Activated CD4-positive, alpha-beta T cell treated with anti-CD3 and anti-CD28 coated beads for 36 hours (primary cell): ENCODE results near the gene PRKCZ. TPM values are rescaled to one million over a fixed set of nuclear protein-coding genes. Genes with fewer than 3 reads are reported as not detected.

Experiments
- ATAC-seq: fragments of 200-7000 bp; cut with Tn5 transposase; one replicate; pipeline ENCODE4 v1.10.0; 2021; ENCODE audit warnings: mild to moderate bottlenecking, moderate library complexity
- CTCF ChIA-PET: fragments of 350-600 bp; sonication (Branson Sonifier 250); formaldehyde crosslinking; loops from one replicate; lab custom pipeline; 2021; ENCODE audit warnings: antibody characterized with exemption; lab: Charles Lee
- POLR2A ChIA-PET: fragments of 350-600 bp; sonication (Branson Sonifier 250); formaldehyde crosslinking; loops from one replicate; lab custom pipeline; 2021; ENCODE audit warnings: antibody characterized with exemption, inconsistent platforms; lab: Charles Lee
- DNase-seq: peaks from one replicate; pipeline ENCODE4 v3.0.0-alpha.2; 2020
- H3K27ac Mint-ChIP-seq: one replicate; pipeline ENCODE4 v1.8.0; 2021; ENCODE audit warnings: mixed read lengths
- H3K27me3 Mint-ChIP-seq: one replicate; pipeline ENCODE4 v1.8.0; 2021; ENCODE audit warnings: mixed read lengths
- H3K36me3 Mint-ChIP-seq: one replicate; pipeline ENCODE4 v1.8.0; 2021; ENCODE audit warnings: low read depth, mixed read lengths
- H3K4me1 Mint-ChIP-seq: one replicate; pipeline ENCODE4 v1.8.0; 2021; ENCODE audit warnings: mixed read lengths
- H3K4me3 Mint-ChIP-seq: one replicate; pipeline ENCODE4 v1.8.0; 2021; ENCODE audit warnings: mild to moderate bottlenecking, moderate library complexity, mixed read lengths
- H3K9me3 Mint-ChIP-seq: one replicate; pipeline ENCODE4 v1.8.0; 2021; ENCODE audit warnings: low read depth, mixed read lengths
- intact Hi-C, 2 experiments: fragments of 100-400 bp; cut with DNase I in 1 of 2; cut with micrococcal nuclease in 1 of 2; formaldehyde crosslinking; loops; one replicate each; pipeline versions ENCODE4 v1.14.2 to v1.15.1; 2022 to 2024; cut with DNase I, micrococcal nuclease
- total RNA-seq, 2 experiments: library from RNA; stranded (reverse); gene quantifications; one replicate each; pipeline ENCODE4 v1.2.3, GENCODE V29; 2021

The PRKCZ gene
- total RNA-seq, 2 experiments from 2014 or later: 9.8 to 10.9 TPM

- Mint-ChIP-seq H3K9me3 (no peaks in the 10 kb centered on the region), H3K27ac (no peak overlapping the region), H3K4me1 (peaks cover 3% of the 10 kb centered on the region), H3K36me3 (no peaks in the 10 kb centered on the region), H3K4me3 (no peak overlapping the region), H3K27me3 (no peaks in the 10 kb centered on the region)
- ATAC-seq (no peak), DNase-seq (no peak)
- intact Hi-C loops: no loop called here
- ChIA-PET CTCF (interaction anchor here (0.7 to 1.5 kb wide), 2 partner anchors 11 to 15 kb away, joined by 3 to 5 read pairs; no protein-coding TSS in a partner anchor), POLR2A (no interaction called here)
These were observed 5.8 kb downstream of the PRKCZ start for GRCh38 chr1:2055911-2056575.

DNA sequence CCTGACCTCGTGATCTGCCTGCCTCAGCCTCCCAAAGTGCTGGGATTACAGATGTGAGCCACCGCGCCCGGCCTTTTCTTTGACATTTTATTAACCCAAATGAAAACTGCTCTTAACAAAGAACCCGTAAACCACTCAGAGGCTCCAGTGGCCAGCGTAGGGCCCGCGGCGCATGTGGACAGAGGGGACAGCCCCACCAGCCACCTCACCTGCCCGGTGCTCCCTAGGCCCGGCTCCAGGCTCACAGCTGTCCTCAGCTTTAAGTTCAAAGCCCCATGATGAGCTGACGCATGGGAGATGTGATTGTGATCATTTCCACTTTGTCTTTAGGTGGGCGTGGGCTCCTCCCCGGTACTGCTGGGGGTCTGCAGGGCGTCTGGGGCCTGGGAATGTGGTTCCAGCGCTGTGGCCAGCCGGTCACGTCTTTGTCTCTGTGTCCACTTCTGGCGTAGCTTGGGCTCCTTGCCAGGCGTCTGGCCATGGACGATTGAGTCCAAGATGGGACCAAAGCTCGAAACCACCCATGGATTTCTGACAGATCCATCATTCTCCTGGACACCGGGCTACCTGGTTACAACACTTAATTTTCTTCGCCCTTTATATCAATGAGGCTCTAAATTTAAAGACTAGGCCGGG is 6.9 kb downstream of the PRKCZ start:
- Mint-ChIP-seq H3K4me3 (no peak overlapping the region), H3K4me1 (peaks cover 2% of the 10 kb centered on the region), H3K9me3 (no peaks in the 10 kb centered on the region), H3K27ac (no peak overlapping the region), H3K27me3 (no peaks in the 10 kb centered on the region), H3K36me3 (peaks cover under 1% of the 10 kb centered on the region)
- CTCF ChIA-PET: interaction anchor here (0.7 to 1.5 kb wide), 2 partner anchors 12 to 23 kb away, joined by 4 to 5 read pairs; no protein-coding TSS in a partner anchor
- no peak for DNase-seq
- intact Hi-C loops: no loop called here
- ATAC-seq: no peak
- POLR2A ChIA-PET: no interaction called here

GRCh38 chr1:2059290-2059953 is 9.2 kb downstream of the PRKCZ start:
- H3K27me3 Mint-ChIP-seq: no peaks in the 10 kb centered on the region
- intact Hi-C loops: no loop called here
- no peaks in the 10 kb centered on the region for H3K4me1 Mint-ChIP-seq
- POLR2A ChIA-PET: no interaction called here
- peaks cover 11% of the 10 kb centered on the region for H3K36me3 Mint-ChIP-seq
- no peak overlapping the region for H3K27ac Mint-ChIP-seq
- H3K9me3 Mint-ChIP-seq: no peaks in the 10 kb centered on the region
- CTCF ChIA-PET: no interaction called here
- ATAC-seq (no peak), DNase-seq (no peak)
- no peak overlapping the region for H3K4me3 Mint-ChIP-seq

DNA sequence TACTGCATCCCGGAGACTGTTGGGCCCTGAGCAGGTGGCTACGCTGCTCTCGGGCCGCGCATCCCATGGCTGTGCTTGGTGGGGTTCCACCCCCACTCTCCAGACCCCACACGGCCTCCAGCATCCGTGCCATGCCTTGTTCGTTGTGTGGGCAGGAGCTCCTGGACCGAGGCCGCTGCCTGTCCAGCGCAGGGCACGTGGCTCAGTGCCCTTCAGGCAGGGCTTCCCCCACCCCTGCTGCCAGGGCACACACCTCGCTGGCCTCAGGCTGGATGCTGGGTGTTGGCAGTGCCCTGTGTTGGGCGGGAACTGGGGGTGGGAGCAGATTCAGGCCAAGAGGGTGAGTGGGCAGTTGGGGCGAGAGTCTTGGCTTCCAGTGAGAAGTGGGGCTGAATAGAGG is 9.9 kb downstream of the PRKCZ start:
- Mint-ChIP-seq H3K9me3 (no peaks in the 10 kb centered on the region), H3K27ac (no peak overlapping the region), H3K4me1 (no peaks in the 10 kb centered on the region), H3K36me3 (peaks cover 16% of the 10 kb centered on the region), H3K27me3 (no peaks in the 10 kb centered on the region), H3K4me3 (no peak overlapping the region)
- ATAC-seq: no peak
- ChIA-PET POLR2A (no interaction called here), CTCF (no interaction called here)
- no peak for DNase-seq
- intact Hi-C loops: no loop called here

DNA sequence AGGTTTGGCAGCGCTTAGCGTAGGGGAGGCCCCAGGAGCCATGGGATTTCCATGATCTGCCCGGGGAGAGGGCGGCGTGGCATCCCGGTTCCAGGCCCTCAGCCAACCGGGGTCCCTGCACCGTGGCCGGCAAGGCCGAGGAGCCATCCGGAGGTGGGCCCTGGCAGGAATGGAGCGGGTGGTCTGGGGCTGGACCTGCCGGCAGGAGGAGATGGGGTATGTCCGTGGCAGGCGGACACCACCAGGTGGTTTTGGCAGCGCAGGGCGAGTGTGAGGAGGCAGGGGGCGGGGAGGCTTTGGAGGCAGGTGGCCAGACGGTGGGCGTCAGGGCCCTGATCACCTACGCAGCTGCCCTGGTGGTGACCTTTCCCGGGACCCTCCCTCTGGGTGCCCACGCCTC is 10.3 kb downstream of the PRKCZ start:
- intact Hi-C loops: no loop called here
- Mint-ChIP-seq H3K36me3 (peaks cover 18% of the 10 kb centered on the region), H3K4me3 (no peak overlapping the region), H3K4me1 (no peaks in the 10 kb centered on the region), H3K9me3 (no peaks in the 10 kb centered on the region), H3K27me3 (no peaks in the 10 kb centered on the region), H3K27ac (no peak overlapping the region)
- POLR2A ChIA-PET: no interaction called here
- CTCF ChIA-PET: no interaction called here
- DNase-seq: no peak
- no peak for ATAC-seq

DNA sequence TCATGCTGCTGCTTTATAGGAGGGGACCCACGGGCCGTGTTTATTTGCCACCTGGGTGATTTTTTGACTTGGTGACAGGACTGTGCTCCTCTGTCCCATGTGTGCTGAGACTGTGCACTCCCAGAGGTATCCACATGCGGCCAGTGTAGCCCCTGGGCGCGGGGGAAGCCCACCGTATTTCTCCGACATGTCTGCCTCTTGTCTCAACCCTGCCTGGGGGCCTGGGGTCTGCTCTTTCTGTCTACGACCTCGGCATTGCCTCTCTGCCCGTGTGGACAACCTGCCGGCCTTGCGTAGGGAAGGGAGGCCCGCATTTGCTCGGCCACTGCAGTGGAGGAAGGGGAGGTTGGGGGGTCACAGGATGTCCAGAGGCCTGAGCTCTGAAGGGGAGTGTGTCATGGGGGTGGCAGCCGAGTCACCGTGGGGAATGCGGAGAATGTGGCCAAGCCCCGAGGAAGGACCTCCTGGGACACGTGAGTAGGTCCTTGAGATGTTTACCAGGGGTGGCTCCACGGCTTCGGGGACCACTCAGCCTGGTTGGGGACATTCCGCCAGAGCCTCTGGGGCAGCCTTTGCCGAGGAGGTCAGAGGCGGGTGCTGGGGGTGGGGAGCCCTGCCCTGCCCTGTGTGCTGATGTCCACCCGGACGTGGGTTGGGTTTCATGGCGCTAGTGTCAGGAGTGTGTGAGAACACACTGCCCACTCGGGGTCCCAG is 11.0 kb downstream of the PRKCZ start:
- intact Hi-C loops: no loop called here
- CTCF ChIA-PET: no interaction called here
- H3K4me1 Mint-ChIP-seq: no peaks in the 10 kb centered on the region
- no peaks in the 10 kb centered on the region for H3K27me3 Mint-ChIP-seq
- H3K36me3 Mint-ChIP-seq: peaks cover 24% of the 10 kb centered on the region
- H3K9me3 Mint-ChIP-seq: no peaks in the 10 kb centered on the region
- DNase-seq (no peak), ATAC-seq (no peak)
- no peak overlapping the region for H3K27ac Mint-ChIP-seq
- H3K4me3 Mint-ChIP-seq: no peak overlapping the region
- POLR2A ChIA-PET: no interaction called here

DNA sequence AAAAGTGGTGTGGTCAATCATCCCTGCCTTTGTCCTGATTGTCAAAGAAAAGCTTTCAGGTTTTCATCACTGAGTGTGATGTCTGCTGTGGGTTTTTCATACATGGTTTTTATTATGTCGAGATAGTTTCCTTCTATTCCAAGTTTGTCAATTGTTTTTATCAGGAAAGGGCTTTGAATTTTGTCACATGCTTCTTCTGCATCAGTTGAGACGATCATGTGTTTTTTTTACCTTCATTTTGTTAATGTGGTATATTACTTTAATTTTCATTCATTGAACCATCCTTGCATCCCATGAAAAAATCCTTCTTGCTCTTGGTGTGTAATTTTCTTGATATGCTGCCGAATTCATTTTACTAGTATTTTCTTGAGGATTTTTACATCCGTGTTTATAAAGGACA is 15.5 kb downstream of the PRKCZ start:
- no peak for ATAC-seq
- H3K27ac Mint-ChIP-seq: no peak overlapping the region
- H3K9me3 Mint-ChIP-seq: no peaks in the 10 kb centered on the region
- H3K4me1 Mint-ChIP-seq: no peaks in the 10 kb centered on the region
- ChIA-PET CTCF (interaction anchor here (1.1 kb wide), 1 partner anchor 21 kb away, joined by 3 read pairs; no protein-coding TSS in a partner anchor), POLR2A (no interaction called here)
- intact Hi-C loops: no loop called here
- DNase-seq: no peak
- H3K36me3 Mint-ChIP-seq: peaks cover 27% of the 10 kb centered on the region
- no peaks in the 10 kb centered on the region for H3K27me3 Mint-ChIP-seq
- H3K4me3 Mint-ChIP-seq: no peak overlapping the region

- intact Hi-C loops: no loop called here
- ChIA-PET POLR2A (no interaction called here), CTCF (interaction anchor here (0.6 to 1.4 kb wide), 2 partner anchors 9 to 120 kb away, joined by 4 read pairs; no protein-coding TSS in a partner anchor)
- no peak for DNase-seq
- no peak overlapping the region for H3K4me3 Mint-ChIP-seq
- no peaks in the 10 kb centered on the region for H3K27me3 Mint-ChIP-seq
- no peak overlapping the region for H3K27ac Mint-ChIP-seq
- no peaks in the 10 kb centered on the region for H3K9me3 Mint-ChIP-seq
- H3K36me3 Mint-ChIP-seq: peaks cover 24% of the 10 kb centered on the region
- no peak for ATAC-seq
- peaks cover 7% of the 10 kb centered on the region for H3K4me1 Mint-ChIP-seq
These were observed 17.2 kb downstream of the PRKCZ start for GRCh38 chr1:2067393-2067792.

DNA sequence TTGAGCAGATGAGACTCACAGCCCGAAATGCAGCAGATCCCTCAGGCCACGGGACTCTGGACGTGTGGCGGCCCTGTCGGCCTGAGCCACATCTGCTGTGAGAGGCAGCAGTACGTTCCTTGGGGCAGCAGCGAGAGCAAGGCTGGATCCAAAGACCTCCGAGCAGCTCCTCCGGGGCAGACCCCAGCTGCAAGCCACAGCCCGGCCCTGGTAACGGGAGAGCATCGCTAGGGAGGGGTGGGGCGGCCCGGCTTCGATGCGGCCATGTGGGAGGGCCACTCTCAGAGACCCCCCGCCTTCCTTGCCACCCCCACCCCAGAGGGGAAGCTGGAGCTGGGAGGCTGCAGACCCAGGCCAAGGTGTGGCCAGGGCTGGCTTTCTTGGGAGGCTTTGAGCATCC is 17.8 kb downstream of the PRKCZ start:
- Mint-ChIP-seq H3K36me3 (peaks cover 24% of the 10 kb centered on the region), H3K27me3 (no peaks in the 10 kb centered on the region), H3K4me3 (no peak overlapping the region), H3K27ac (no peak overlapping the region), H3K4me1 (peaks cover 10% of the 10 kb centered on the region), H3K9me3 (no peaks in the 10 kb centered on the region)
- no peak for DNase-seq
- intact Hi-C loops: no loop called here
- no peak for ATAC-seq
- ChIA-PET CTCF (interaction anchor here (1.4 kb wide), 1 partner anchor 10 kb away, joined by 4 read pairs; no protein-coding TSS in a partner anchor), POLR2A (no interaction called here)

- intact Hi-C loops: no loop called here
- ChIA-PET CTCF (no interaction called here), POLR2A (no interaction called here)
These were observed 18.7 kb downstream of the PRKCZ start for GRCh38 chr1:2068951-2069350.

GRCh38 chr1:2070016-2070415 is 19.8 kb downstream of the PRKCZ start:
- Mint-ChIP-seq H3K36me3 (peaks cover 13% of the 10 kb centered on the region), H3K27me3 (no peaks in the 10 kb centered on the region), H3K4me3 (no peak overlapping the region), H3K27ac (no peak overlapping the region), H3K4me1 (peaks cover 10% of the 10 kb centered on the region), H3K9me3 (no peaks in the 10 kb centered on the region)
- ChIA-PET POLR2A (no interaction called here), CTCF (no interaction called here)
- no peak for ATAC-seq
- DNase-seq: no peak
- intact Hi-C loops: no loop called here

More at GRCh38 chr1:2068951-2069350, 18.7 kb downstream of the PRKCZ start:
- DNase-seq (no peak), ATAC-seq (no peak)
- H3K27ac Mint-ChIP-seq: no peak overlapping the region
- no peak overlapping the region for H3K4me3 Mint-ChIP-seq
- no peaks in the 10 kb centered on the region for H3K9me3 Mint-ChIP-seq
- peaks cover 21% of the 10 kb centered on the region for H3K36me3 Mint-ChIP-seq
- no peaks in the 10 kb centered on the region for H3K27me3 Mint-ChIP-seq
- H3K4me1 Mint-ChIP-seq: peaks cover 10% of the 10 kb centered on the region
